ENCODE measurements around the gene SHISA4. TPM values are rescaled to one million over a fixed set of nuclear protein-coding genes. Genes with fewer than 3 reads are reported as not detected.
"Not testable (repeated sequence)": the region's sequence is repeated elsewhere in the genome, so short reads cannot be mapped to it uniquely, and the experiment has no call there.

Gene SHISA4
- total RNA-seq, 2 experiments from 2014 or later, result 0.27 to 0.59 TPM

DNA sequence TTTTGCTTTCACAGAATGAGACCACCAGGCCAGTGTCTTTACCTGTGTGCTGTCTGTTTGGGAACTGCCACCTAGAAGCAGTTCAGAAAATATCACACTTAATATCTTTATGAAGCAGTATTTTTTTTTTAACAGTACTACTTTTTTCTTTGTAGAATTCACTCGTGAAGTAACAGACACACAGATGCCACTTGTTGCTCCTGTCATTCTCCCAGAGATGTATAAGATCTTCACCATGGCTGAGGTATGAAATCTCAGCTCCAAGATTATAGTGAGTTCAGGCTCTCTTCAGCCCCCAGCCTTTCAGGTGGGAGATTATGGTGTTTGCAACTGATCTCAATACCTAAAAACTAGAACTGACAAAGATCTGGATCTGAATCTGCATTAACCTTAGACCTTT, 36.7 kb upstream of the SHISA4 start:
- intact Hi-C loops (cut with micrococcal nuclease), result no loop called here
- H3K4me3 Mint-ChIP-seq, result no peak overlapping the region
- ChIA-PET CTCF (no interaction called here), POLR2A (no interaction called here)
- H3K27me3 Mint-ChIP-seq, result no peaks in the 10 kb centered on the region
- peaks cover 62% of the 10 kb centered on the region for H3K36me3 Mint-ChIP-seq
- peaks cover 5% of the 10 kb centered on the region for H3K4me1 Mint-ChIP-seq (ENCODE audit: low read depth)
- no peak overlapping the region for H3K27ac Mint-ChIP-seq
- H3K9me3 Mint-ChIP-seq, result no peaks in the 10 kb centered on the region
- no peak for DNase-seq

DNA sequence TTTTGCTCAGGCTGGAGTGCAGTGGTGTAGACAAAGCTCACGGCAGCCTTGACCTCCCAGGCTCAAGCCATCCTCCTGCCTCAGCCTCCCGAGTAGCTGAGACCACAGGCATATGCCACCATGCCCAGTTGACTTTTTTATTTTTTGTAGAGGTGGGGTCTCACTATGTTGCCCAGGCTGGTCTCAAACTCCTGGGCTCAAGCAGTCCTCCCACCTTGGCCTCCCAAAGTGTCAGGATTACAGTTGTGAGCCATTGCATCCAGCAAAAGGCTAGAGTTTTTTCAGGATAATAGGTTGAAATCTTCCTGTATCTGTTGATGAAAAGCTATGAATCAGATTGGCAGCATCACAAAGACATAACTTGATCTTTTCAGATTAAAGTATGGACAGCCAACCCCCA, 32.0 kb upstream of the SHISA4 start:
- H3K4me3 Mint-ChIP-seq; H3K4me1 Mint-ChIP-seq (ENCODE audit: low read depth); POLR2A ChIA-PET; CTCF ChIA-PET; intact Hi-C loops (cut with micrococcal nuclease); H3K27ac Mint-ChIP-seq; DNase-seq; H3K27me3 Mint-ChIP-seq; H3K9me3 Mint-ChIP-seq: not testable (repeated sequence)
- peaks cover 59% of the 10 kb centered on the region for H3K36me3 Mint-ChIP-seq

DNA sequence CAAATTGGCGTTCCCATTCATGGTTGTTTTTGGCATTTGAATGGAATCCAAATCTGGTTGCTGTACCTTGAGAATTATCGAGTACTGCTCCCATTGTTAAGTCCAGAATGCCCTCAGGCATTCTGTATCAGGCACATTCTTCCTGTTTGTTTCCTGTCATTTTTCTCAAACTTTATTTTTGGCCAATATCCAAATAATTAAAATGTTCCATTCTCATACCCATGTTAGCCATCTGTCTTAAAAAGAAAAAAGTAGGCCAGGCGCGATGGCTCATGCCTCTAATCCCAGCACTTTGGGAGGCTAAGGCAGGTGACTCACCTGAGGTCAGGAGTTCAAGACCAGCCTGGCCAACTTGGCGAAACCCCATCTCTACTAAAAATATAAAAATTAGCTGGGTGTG, 29.3 kb upstream of the SHISA4 start:
- Mint-ChIP-seq H3K4me1 (ENCODE audit: low read depth) (no peaks in the 10 kb centered on the region), H3K27ac (no peak overlapping the region), H3K9me3 (no peaks in the 10 kb centered on the region), H3K4me3 (no peak overlapping the region), H3K36me3 (peaks cover 54% of the 10 kb centered on the region), H3K27me3 (no peaks in the 10 kb centered on the region)
- DNase-seq, result no peak
- intact Hi-C loops (cut with micrococcal nuclease), result no loop called here
- ChIA-PET POLR2A (no interaction called here), CTCF (interaction anchor here (1.1 kb wide), 1 partner anchor 30 kb away, joined by 3 read pairs; the partner anchor contains the start of gene IPO9)

DNA sequence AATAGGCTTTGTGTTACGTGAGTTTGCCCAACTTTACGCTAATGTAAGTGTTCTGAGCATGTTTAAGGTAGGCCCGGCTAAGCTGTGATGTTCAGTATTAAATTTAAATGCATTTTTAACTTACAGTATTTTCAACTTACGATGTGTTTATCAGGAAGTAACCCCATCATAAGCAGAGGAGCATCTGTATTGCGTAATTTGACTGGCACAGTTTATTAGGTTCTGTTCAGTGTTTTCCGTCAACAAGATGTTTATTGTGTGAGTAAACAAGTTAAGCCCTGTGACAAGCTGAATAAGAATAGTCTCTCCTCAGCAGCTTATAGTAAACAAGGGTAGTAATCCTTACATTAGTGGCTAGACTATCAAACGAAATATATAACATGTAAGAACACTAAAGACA, 27.2 kb upstream of the SHISA4 start:
- Mint-ChIP-seq H3K27ac (no peak overlapping the region), H3K9me3 (no peaks in the 10 kb centered on the region), H3K36me3 (peaks cover 40% of the 10 kb centered on the region), H3K4me3 (no peak overlapping the region), H3K4me1 (ENCODE audit: low read depth) (no peaks in the 10 kb centered on the region), H3K27me3 (no peaks in the 10 kb centered on the region)
- POLR2A ChIA-PET, result no interaction called here
- intact Hi-C loops (cut with micrococcal nuclease), result no loop called here
- CTCF ChIA-PET, result no interaction called here
- no peak for DNase-seq

DNA sequence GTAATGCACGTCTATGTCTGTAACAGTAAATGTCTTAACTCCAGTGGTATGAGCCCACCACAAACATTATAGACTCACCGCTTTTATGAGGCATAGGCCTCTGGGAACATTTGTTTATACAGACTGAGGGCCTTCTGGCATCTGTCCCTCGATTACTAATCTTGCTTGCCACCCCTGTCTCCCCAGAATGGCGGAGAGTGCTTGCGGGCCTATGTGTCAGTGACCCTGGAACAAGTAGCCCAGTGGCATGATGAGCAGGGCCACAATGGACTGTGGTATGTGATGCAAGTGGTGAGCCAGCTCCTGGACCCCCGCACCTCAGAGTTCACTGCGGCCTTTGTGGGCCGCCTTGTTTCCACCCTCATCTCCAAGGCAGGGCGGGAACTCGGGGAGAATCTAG, 18.3 kb upstream of the SHISA4 start:
- no peak overlapping the region for H3K27ac Mint-ChIP-seq
- H3K4me1 Mint-ChIP-seq (ENCODE audit: low read depth), result no peaks in the 10 kb centered on the region
- CTCF ChIA-PET, result interaction anchor here (1.8 kb wide), 1 partner anchor 26 kb away, joined by 5 read pairs; no protein-coding TSS in a partner anchor
- intact Hi-C loops (cut with micrococcal nuclease), result no loop called here
- peaks cover 56% of the 10 kb centered on the region for H3K36me3 Mint-ChIP-seq
- H3K27me3 Mint-ChIP-seq, result no peaks in the 10 kb centered on the region
- no peak overlapping the region for H3K4me3 Mint-ChIP-seq
- H3K9me3 Mint-ChIP-seq, result no peaks in the 10 kb centered on the region
- POLR2A ChIA-PET, result no interaction called here
- DNase-seq, result no peak

DNA sequence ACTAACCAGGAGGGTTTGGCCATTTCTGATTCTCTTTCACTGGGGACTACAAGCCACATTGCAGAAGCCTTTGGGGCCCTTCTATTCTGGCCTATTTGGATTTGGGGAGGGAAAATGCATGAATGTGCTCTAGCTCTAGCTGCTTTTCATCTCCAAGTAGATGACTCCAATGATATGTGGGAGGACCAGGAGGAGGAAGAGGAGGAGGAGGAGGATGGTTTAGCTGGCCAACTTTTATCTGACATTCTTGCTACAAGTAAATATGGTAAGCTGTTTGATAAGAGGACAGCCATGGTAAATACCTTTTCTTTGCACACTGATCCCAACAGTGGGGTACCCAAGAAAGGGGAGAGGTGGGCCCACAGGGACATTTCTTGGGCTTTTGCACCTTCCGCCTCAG, 14.0 kb upstream of the SHISA4 start:
- DNase-seq, result no peak
- no peaks in the 10 kb centered on the region for H3K4me1 Mint-ChIP-seq (ENCODE audit: low read depth)
- intact Hi-C loops (cut with micrococcal nuclease), result no loop called here
- ChIA-PET POLR2A (interaction anchor here (0.9 kb wide), 1 partner anchor 84 kb away, joined by 5 read pairs; no protein-coding TSS in a partner anchor), CTCF (interaction anchor here (1.0 to 2.4 kb wide), 3 partner anchors 8 to 261 kb away, joined by 3 to 9 read pairs (median 3); no protein-coding TSS in a partner anchor)
- no peak overlapping the region for H3K27ac Mint-ChIP-seq
- H3K9me3 Mint-ChIP-seq, result no peaks in the 10 kb centered on the region
- no peaks in the 10 kb centered on the region for H3K27me3 Mint-ChIP-seq
- H3K4me3 Mint-ChIP-seq, result no peak overlapping the region
- peaks cover 44% of the 10 kb centered on the region for H3K36me3 Mint-ChIP-seq

DNA sequence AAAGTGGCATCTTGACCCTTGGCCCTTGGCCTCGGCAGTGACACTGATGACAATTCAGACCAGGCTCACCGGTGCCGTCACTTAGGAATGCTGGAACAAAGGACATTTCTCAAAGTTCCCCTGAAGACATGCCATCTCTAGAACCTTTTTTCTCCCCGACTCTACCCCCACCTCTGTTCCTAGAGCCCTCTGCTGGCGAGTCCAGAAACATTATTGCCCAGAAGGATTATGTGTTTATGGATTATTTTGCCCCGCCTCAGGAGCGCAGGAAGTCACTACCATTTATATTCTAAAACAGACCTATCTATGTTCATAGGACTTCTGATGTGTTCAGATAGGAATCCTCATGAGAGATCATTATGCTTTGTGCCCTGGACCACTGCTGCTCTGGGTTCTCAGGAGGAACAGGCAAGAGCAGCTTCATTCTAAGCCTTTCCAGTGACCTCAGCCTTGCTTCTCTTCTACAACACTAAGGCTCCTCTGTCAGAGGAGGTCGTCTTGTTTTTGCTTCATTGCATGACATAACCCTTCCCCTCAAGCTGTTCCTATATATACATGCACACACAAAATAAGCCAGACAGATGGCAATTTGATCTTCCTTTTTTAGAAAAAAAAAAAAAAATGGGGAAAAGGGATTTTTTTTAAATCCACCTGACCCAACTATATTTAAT, 12.4 kb upstream of the SHISA4 start:
- H3K27me3 Mint-ChIP-seq, result no peaks in the 10 kb centered on the region
- H3K4me3 Mint-ChIP-seq, result no peak overlapping the region
- H3K27ac Mint-ChIP-seq, result no peak overlapping the region
- H3K36me3 Mint-ChIP-seq, result peaks cover 32% of the 10 kb centered on the region
- ChIA-PET CTCF (interaction anchor here (0.9 kb wide), 1 partner anchor 109 kb away, joined by 4 read pairs; no protein-coding TSS in a partner anchor), POLR2A (no interaction called here)
- no peak for DNase-seq
- intact Hi-C loops (cut with micrococcal nuclease), result no loop called here
- H3K4me1 Mint-ChIP-seq (ENCODE audit: low read depth), result no peaks in the 10 kb centered on the region
- H3K9me3 Mint-ChIP-seq, result no peaks in the 10 kb centered on the region

DNA sequence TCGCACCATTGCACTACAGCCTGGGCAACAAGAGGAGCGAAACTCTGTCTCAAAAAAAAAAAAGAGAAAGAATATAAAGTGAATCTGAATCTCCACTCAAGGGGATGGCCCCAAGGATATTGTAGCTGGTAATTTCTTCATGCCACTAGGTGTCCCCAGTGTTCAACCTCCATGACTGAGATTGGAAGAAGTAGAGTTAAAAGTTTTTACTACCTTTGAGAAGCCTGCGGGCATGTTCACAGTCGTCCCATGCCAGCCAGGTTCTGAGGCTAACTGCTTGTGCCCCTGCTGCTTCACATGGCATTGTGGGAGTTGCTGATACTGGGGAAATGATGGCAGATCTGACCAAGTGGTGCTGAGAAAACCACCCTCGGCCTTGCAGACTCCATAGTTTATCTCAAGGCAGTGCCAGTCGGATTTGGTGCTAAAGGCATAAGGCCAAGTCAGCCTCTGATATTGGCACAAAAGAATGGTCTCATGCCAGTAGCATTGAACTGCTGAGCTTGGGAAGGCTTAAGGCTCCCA, 10.8 kb upstream of the SHISA4 start:
- POLR2A ChIA-PET, result no interaction called here
- Mint-ChIP-seq H3K27me3 (no peaks in the 10 kb centered on the region), H3K36me3 (peaks cover 19% of the 10 kb centered on the region), H3K4me3 (no peak overlapping the region), H3K9me3 (no peaks in the 10 kb centered on the region), H3K4me1 (ENCODE audit: low read depth) (no peaks in the 10 kb centered on the region), H3K27ac (no peak overlapping the region)
- CTCF ChIA-PET, result interaction anchor here (0.6 to 2.1 kb wide), 16 partner anchors 9 to 240 kb away, joined by 3 to 27 read pairs (median 4); partner anchors contain the start of genes IPO9 and SHISA4
- intact Hi-C loops (cut with micrococcal nuclease), result no loop called here
- peak; percentile 17 for DNase-seq

DNA sequence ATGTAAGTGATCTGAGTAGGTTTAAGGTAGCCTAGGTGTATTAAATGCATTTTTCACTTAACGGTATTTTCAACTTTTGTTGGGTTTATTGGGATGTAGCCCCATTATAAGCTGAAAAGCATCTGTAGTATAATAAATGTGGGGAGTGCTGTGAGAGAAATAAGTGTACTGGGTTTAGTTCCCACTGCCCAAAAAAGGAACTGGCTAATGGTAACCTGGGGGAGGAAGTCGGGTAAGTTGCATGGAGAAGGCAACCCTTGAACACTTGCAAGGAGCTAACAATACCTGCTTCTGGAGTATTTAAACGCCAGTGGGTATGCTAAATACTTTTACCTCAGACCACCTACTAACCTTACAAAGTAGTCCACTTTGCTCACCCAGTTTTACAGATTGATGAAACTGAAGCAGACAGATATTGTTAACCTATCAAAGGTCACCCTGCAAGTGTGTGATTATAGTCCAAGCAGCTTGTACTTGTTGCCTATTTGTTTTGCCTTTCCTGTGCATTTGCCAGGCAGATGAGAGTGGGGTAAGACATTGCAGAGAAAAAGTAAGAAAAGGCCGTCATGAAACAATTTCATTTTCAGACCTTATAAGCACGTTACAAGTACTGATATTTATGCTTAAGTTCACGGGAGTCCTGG, 7.6 kb upstream of the SHISA4 start:
- CTCF ChIA-PET, result interaction anchor here (1.5 to 5.9 kb wide), 4 partner anchors 15 to 92 kb away, joined by 3 to 55 read pairs (median 6); partner anchors contain the start of gene IPO9
- H3K4me1 Mint-ChIP-seq (ENCODE audit: low read depth), result peaks cover 5% of the 10 kb centered on the region
- DNase-seq, result no peak
- no peaks in the 10 kb centered on the region for H3K9me3 Mint-ChIP-seq
- H3K36me3 Mint-ChIP-seq, result peaks cover 7% of the 10 kb centered on the region
- POLR2A ChIA-PET, result interaction anchor here (0.7 kb wide), 1 partner anchor 32 kb away, joined by 3 read pairs; no protein-coding TSS in a partner anchor
- no peaks in the 10 kb centered on the region for H3K27me3 Mint-ChIP-seq
- no peak overlapping the region for H3K27ac Mint-ChIP-seq
- H3K4me3 Mint-ChIP-seq, result no peak overlapping the region
- intact Hi-C loops (cut with micrococcal nuclease), result no loop called here

DNA sequence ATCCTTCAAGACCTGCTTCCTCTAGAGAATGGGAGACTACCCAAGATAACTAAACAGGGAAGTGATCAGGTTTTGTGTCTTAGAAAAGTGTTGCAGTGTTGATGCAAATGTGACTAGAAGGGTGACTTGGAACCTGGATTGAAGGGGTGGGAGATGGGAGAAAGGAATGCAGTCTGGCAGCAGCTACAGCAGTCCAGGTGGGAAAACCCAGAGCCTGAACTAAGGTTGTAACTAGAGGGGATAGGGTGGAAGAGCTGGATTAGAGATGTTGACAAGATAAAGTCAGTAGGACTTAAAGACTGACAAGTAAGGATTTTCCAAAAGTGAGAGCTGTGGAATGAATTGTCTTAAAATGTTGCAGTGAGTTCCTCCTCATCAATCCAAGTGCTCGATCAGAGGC, 7.1 kb upstream of the SHISA4 start:
- ChIA-PET POLR2A (interaction anchor here (1.3 kb wide), 1 partner anchor 14 kb away, joined by 3 read pairs; no protein-coding TSS in a partner anchor), CTCF (interaction anchor here (2.0 to 5.9 kb wide), 2 partner anchors 14 to 91 kb away, joined by 9 to 55 read pairs; no protein-coding TSS in a partner anchor)
- Mint-ChIP-seq H3K4me3 (no peak overlapping the region), H3K9me3 (no peaks in the 10 kb centered on the region), H3K4me1 (ENCODE audit: low read depth) (peaks cover 5% of the 10 kb centered on the region), H3K27me3 (peaks cover under 1% of the 10 kb centered on the region), H3K36me3 (peaks cover 5% of the 10 kb centered on the region), H3K27ac (no peak overlapping the region)
- intact Hi-C loops (cut with micrococcal nuclease), result no loop called here
- no peak for DNase-seq

DNA sequence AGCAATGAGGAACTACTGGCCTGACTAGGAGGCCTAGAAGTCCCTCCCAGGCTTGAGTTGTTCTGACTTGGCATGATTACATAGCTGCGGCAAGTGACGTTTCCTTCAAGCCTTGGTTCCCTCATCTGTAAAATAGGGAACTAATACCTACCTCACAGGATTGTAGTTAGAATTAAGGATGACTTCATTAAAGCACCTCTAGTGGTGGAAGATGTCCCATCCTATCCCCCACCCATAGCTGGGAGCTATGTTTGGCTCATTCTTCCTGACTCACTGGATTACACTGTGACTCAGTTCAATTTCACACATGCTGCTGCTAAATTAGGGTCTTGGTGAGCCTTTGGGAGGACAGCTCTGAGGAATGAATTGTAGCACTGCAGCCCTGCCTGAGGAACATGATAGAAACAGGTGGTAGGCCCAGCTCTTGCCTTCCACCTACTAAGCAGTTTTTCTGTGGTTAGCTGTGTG, 6.0 kb upstream of the SHISA4 start:
- H3K27me3 Mint-ChIP-seq, result peaks cover 8% of the 10 kb centered on the region
- ChIA-PET CTCF (interaction anchor here (0.7 to 5.9 kb wide), 5 partner anchors 8 to 64 kb away, joined by 3 to 55 read pairs (median 3); no protein-coding TSS in a partner anchor), POLR2A (interaction anchor here (1.3 to 1.6 kb wide), 2 partner anchors 11 to 13 kb away, joined by 3 to 4 read pairs; no protein-coding TSS in a partner anchor)
- no peak for DNase-seq
- no peak overlapping the region for H3K27ac Mint-ChIP-seq
- H3K36me3 Mint-ChIP-seq, result peaks cover 2% of the 10 kb centered on the region
- H3K9me3 Mint-ChIP-seq, result no peaks in the 10 kb centered on the region
- no peak overlapping the region for H3K4me3 Mint-ChIP-seq
- H3K4me1 Mint-ChIP-seq (ENCODE audit: low read depth), result peaks cover 5% of the 10 kb centered on the region
- intact Hi-C loops (cut with micrococcal nuclease), result no loop called here

DNA sequence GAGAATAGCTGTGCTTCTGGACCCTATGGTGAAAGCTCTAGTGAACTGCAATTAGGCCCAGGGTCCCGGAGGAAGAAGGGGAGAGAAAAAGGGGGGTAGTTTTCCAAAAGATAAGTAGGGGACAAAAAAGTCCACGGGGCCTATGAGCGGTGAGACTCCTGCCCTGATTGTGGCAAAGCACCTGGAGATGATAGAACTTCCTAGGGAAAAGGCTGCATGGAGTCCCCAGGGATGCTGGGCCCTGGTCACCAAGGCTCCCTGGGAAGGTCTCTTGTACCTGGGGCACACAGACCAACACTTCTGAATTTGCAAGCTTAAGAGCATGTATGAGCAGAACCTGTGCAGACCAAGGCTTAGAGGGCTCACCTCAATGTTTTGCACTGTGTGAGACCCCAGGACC, 5.4 kb upstream of the SHISA4 start:
- Mint-ChIP-seq H3K36me3 (no peaks in the 10 kb centered on the region), H3K4me3 (no peak overlapping the region), H3K4me1 (ENCODE audit: low read depth) (peaks cover 5% of the 10 kb centered on the region), H3K9me3 (no peaks in the 10 kb centered on the region), H3K27ac (no peak overlapping the region), H3K27me3 (peaks cover 14% of the 10 kb centered on the region)
- ChIA-PET POLR2A (interaction anchor here (1.6 kb wide), 1 partner anchor 10 kb away, joined by 4 read pairs; no protein-coding TSS in a partner anchor), CTCF (interaction anchor here (0.7 to 5.9 kb wide), 5 partner anchors 9 to 65 kb away, joined by 3 to 55 read pairs (median 3); no protein-coding TSS in a partner anchor)
- intact Hi-C loops (cut with micrococcal nuclease), result no loop called here
- no peak for DNase-seq
